Measurements from ENCODE around the gene PCDHB7. TPM values are rescaled to one million over a fixed set of nuclear protein-coding genes. Genes with fewer than 3 reads are reported as not detected.
"Not testable (repeated sequence)": the region's sequence is repeated elsewhere in the genome, so short reads cannot be mapped to it uniquely, and the experiment has no call there.

PCDHB7 gene
- total RNA-seq, 1 donor from 2014 or later, result 0.25 TPM

DNA sequence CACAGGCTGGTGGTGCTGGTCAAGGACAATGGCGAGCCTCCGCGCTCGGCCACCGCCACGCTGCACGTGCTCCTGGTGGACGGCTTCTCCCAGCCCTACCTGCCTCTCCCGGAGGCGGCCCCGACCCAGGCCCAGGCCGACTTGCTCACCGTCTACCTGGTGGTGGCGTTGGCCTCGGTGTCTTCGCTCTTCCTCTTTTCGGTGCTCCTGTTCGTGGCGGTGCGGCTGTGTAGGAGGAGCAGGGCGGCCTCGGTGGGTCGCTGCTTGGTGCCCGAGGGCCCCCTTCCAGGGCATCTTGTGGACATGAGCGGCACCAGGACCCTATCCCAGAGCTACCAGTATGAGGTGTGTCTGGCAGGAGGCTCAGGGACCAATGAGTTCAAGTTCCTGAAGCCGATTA, 43.6 kb downstream of the PCDHB7 start:
- DNase-seq (ENCODE audit: low spot score); ATAC-seq: not testable (repeated sequence)

DNA sequence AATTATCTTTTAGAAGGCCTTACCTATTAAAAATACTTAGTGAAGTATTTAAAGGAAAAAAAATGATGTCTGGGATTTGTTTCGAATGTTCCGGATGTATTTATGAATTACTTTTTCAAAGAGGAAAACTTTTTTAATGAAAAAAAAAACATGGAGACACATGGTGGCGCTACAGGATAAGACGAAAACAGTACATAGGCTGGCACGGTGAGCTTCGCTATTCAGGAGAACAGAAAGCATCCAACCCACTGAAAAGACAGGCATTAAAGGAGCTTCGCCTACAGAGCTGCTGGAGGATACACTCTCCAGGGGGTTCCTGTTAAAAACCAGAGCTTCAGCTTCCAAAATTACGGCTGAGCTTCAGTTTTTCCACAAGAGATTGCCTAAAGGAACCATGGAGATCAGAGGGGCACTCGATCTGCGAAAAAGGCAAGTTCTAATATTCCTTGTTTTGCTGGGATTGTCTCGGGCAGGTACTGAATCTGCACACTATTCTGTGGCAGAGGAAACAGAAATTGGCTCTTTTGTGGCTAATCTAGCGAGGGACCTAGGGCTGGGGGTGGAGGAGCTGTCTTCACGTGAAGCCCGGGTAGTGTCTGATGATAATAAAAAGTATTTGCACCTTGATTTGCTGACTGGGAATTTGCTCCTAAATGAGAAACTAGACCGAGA, 50.8 kb downstream of the PCDHB7 start, which contains the start of gene PCDHB14:
TSS of gene PCDHB14 (plus strand) at position 232 of the 672 bp plus-strand sequence. CDS start at position 395, 163 bp downstream.
- ATAC-seq (peak; percentile 73), DNase-seq (ENCODE audit: low spot score) (no peak)

DNA sequence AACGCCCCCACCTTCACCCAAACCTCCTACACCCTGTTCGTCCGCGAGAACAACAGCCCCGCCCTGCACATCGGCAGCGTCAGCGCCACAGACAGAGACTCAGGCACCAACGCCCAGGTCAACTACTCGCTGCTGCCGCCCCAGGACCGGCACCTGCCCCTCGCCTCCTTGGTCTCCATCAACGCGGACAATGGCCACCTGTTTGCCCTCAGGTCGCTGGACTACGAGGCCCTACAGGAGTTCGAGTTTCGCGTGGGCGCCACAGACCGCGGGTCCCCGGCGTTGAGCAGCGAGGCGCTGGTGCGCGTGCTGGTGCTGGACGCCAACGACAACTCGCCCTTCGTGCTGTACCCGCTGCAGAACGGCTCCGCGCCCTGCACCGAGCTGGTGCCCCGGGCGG, 52.4 kb downstream of the PCDHB7 start:
- DNase-seq (ENCODE audit: low spot score); ATAC-seq: not testable (repeated sequence)

DNA sequence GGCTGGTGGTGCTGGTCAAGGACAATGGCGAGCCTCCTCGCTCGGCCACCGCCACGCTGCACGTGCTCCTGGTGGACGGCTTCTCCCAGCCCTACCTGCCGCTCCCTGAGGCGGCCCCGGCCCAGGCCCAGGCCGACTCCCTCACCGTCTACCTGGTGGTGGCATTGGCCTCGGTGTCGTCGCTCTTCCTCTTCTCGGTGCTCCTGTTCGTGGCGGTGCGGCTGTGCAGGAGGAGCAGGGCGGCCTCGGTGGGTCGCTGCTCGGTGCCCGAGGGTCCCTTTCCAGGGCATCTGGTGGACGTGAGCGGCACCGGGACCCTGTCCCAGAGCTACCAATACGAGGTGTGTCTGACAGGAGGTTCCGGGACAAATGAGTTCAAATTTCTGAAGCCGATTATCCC, 53.0 kb downstream of the PCDHB7 start:
- ATAC-seq; DNase-seq (ENCODE audit: low spot score): not testable (repeated sequence)

Other genes starting within 250 kb of the PCDHB7 start
- gene PCDHAC1, start 246.3 kb upstream of the PCDHB7 start, total RNA-seq, result 0.28 TPM
- 0.86 TPM for gene PCDHAC2, start 206.2 kb upstream of the PCDHB7 start, total RNA-seq
- gene PCDHB1, start 121.3 kb upstream of the PCDHB7 start, total RNA-seq, result not detected
- 0.08 TPM for gene PCDHB2, start 78.0 kb upstream of the PCDHB7 start, total RNA-seq
- gene PCDHB3, start 72.2 kb upstream of the PCDHB7 start, total RNA-seq, result 0.15 TPM
- gene PCDHB4, start 50.8 kb upstream of the PCDHB7 start, total RNA-seq, result 0.35 TPM
- gene PCDHB5, start 37.4 kb upstream of the PCDHB7 start, total RNA-seq, result 0.33 TPM
- 0.10 TPM for gene PCDHB6, start 22.6 kb upstream of the PCDHB7 start, total RNA-seq
- gene PCDHB8, start 5.1 kb downstream of the PCDHB7 start, total RNA-seq, result not detected
- gene PCDHB16, start 9.7 kb downstream of the PCDHB7 start, total RNA-seq, result 0.58 TPM
- gene PCDHB9, start 14.5 kb downstream of the PCDHB7 start, total RNA-seq, result 0.05 TPM
- 0.28 TPM for gene PCDHB10, start 19.7 kb downstream of the PCDHB7 start, total RNA-seq
- 0.20 TPM for gene PCDHB11, start 27.0 kb downstream of the PCDHB7 start, total RNA-seq
- 0.28 TPM for gene PCDHB12, start 36.1 kb downstream of the PCDHB7 start, total RNA-seq
- gene PCDHB13, start 41.3 kb downstream of the PCDHB7 start, total RNA-seq, result 0.65 TPM
- 0.75 TPM for gene PCDHB14, start 50.7 kb downstream of the PCDHB7 start, total RNA-seq
- 0.38 TPM for gene PCDHB15, start 72.8 kb downstream of the PCDHB7 start, total RNA-seq
- 0.25 TPM for gene SLC25A2, start 131.4 kb downstream of the PCDHB7 start, total RNA-seq
- 20.6 TPM for gene TAF7, start 148.1 kb downstream of the PCDHB7 start, total RNA-seq
- 0.10 TPM for gene PCDHGA1, start 157.9 kb downstream of the PCDHB7 start, total RNA-seq
- 1.1 TPM for gene PCDHGA2, start 166.1 kb downstream of the PCDHB7 start, total RNA-seq
- gene PCDHGA3, start 171.2 kb downstream of the PCDHB7 start, total RNA-seq, result 0.60 TPM
- gene PCDHGB1, start 177.5 kb downstream of the PCDHB7 start, total RNA-seq, result 0.63 TPM
- gene PCDHGA4, start 182.4 kb downstream of the PCDHB7 start, total RNA-seq, result 0.53 TPM
- gene PCDHGB2, start 187.3 kb downstream of the PCDHB7 start, total RNA-seq, result 0.81 TPM
- 0.35 TPM for gene PCDHGA5, start 191.5 kb downstream of the PCDHB7 start, total RNA-seq
- gene PCDHGB3, start 197.6 kb downstream of the PCDHB7 start, total RNA-seq, result 0.83 TPM
- gene PCDHGA6, start 201.2 kb downstream of the PCDHB7 start, total RNA-seq, result 0.68 TPM
- gene PCDHGA7, start 210.1 kb downstream of the PCDHB7 start, total RNA-seq, result 0.33 TPM
- 2.2 TPM for gene PCDHGB4, start 215.1 kb downstream of the PCDHB7 start, total RNA-seq
- 0.35 TPM for gene PCDHGA8, start 220.0 kb downstream of the PCDHB7 start, total RNA-seq
- 4.2 TPM for gene PCDHGB5, start 225.3 kb downstream of the PCDHB7 start, total RNA-seq
- 0.65 TPM for gene PCDHGA9, start 230.1 kb downstream of the PCDHB7 start, total RNA-seq
- gene PCDHGB6, start 235.4 kb downstream of the PCDHB7 start, total RNA-seq, result 2.3 TPM
- gene PCDHGA10, start 240.3 kb downstream of the PCDHB7 start, total RNA-seq, result 2.2 TPM
- 2.0 TPM for gene PCDHGB7, start 245.0 kb downstream of the PCDHB7 start, total RNA-seq
- 0.68 TPM for gene PCDHGA11, start 248.4 kb downstream of the PCDHB7 start, total RNA-seq

All from left lobe of liver (tissue), 2 donors.